Tibial nerve (tissue), 4 donors: ENCODE results near the gene UBE2H.

Source experiments
- EP300 ChIP-seq, 2 donors: sonication (generic); formaldehyde crosslinking; IDR thresholded peaks; one replicate each; pipeline ENCODE4 v1.6.1; 2017; ENCODE audit warnings: antibody characterized with exemption in 2 of 2, mild to moderate bottlenecking in 1 of 2
- TF ChIP-seq, protein P1 (sequence below), 5 experiments: fragments of 200-600 bp in 3 of 5; fragments of 450-650 bp in 2 of 5; sonication (generic) in 3 of 5; IDR thresholded peaks; one replicate each; pipeline ENCODE4 v1.5.1; 2016 to 2019; ENCODE audit warnings: antibody characterized with exemption in 5 of 5, mild to moderate bottlenecking in 3 of 5, moderate library complexity in 2 of 5

DNA sequence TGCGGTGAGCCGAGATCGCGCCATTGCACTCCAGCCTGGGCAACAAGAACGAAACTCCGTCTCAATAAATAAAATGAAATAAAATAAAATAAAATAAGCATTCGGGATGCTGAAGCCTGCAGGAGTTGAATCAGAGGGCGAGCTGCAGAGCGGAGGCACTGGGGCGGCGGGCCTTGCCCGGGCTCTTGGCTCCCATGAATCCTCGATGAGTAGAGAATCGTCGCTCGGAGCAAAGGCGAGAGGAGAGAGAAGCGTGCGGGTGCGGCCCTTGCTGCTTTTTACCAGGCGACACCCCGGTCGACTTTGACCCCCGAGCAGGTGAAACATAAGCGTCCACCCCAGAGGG lies 168.3 kb downstream of the UBE2H start:
- TF ChIP-seq, protein P1, sequence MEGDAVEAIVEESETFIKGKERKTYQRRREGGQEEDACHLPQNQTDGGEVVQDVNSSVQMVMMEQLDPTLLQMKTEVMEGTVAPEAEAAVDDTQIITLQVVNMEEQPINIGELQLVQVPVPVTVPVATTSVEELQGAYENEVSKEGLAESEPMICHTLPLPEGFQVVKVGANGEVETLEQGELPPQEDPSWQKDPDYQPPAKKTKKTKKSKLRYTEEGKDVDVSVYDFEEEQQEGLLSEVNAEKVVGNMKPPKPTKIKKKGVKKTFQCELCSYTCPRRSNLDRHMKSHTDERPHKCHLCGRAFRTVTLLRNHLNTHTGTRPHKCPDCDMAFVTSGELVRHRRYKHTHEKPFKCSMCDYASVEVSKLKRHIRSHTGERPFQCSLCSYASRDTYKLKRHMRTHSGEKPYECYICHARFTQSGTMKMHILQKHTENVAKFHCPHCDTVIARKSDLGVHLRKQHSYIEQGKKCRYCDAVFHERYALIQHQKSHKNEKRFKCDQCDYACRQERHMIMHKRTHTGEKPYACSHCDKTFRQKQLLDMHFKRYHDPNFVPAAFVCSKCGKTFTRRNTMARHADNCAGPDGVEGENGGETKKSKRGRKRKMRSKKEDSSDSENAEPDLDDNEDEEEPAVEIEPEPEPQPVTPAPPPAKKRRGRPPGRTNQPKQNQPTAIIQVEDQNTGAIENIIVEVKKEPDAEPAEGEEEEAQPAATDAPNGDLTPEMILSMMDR (IDR thresholded peaks at IDR 0.05): no peak
- TF ChIP-seq EP300 (IDR thresholded peaks at IDR 0.05): no peak
